ENCODE results near the gene GLB1L3. TPM values are rescaled to one million over a fixed set of nuclear protein-coding genes. Genes with fewer than 3 reads are reported as not detected.

Gene GLB1L3
- total and polyA plus RNA-seq, 3 donors from 2014 or later: 13.2 to 21.3 (median 15.6) TPM

DNA sequence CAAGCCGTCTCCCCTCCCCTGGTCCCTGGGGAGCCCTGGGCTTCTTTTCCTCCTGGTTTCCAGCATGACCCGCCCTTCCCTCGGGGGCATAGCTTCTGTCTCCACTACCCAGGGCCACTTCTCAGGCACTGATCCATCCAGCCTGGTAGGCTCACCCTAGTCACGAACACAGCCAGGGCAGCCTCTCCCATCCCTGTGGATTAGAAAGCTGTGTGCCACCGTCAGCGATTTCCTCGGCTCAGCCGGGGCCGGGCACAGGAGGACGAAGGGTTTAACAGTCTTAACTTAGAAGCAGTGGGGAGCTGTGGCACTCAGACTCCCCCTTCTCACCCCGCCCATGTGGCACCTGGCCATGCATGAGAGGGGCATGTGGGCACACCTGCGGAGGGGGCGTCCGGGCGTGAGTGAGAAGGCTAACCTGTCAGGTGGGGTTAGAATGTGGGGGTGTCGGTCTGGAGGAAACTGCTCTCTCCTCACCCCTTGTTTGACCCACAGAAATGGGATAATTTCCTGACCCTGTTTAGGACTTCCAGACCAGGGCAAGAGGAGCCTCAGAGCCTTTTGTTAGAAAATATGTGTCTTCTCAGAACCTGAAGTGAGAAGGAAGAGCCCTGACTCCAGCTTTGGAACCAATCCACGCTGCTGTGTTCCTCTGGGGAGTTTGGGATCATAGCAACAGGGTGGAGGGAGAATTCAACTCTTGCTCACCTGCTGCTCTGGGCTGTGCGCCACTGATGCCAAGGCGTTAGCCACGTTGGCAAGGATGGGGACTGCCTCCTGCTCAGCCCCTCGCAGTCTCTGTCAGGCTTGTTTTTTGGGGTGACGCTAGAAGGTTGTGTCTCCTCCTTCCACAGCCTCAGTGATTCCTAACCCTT lies 70.2 kb downstream of the GLB1L3 start:
- intact Hi-C loops (cut with DNase I; ENCODE audit: low total_unique reads): no loop called here
- no peaks in the 10 kb centered on the region for H3K27me3 ChIP-seq
- 77 to 87% methylated on average over 20 to 22 of the region's 22 CpGs for WGBS, 2 donors
- H3K9me3 ChIP-seq: no peaks in the 10 kb centered on the region
- H3K4me1 ChIP-seq: peaks cover 4% of the 10 kb centered on the region
- H3K27ac ChIP-seq: no peak overlapping the region
- peak; percentile 20 for DNase-seq
- H3K4me3 ChIP-seq: no peak overlapping the region
- TF ChIP-seq, protein P1, sequence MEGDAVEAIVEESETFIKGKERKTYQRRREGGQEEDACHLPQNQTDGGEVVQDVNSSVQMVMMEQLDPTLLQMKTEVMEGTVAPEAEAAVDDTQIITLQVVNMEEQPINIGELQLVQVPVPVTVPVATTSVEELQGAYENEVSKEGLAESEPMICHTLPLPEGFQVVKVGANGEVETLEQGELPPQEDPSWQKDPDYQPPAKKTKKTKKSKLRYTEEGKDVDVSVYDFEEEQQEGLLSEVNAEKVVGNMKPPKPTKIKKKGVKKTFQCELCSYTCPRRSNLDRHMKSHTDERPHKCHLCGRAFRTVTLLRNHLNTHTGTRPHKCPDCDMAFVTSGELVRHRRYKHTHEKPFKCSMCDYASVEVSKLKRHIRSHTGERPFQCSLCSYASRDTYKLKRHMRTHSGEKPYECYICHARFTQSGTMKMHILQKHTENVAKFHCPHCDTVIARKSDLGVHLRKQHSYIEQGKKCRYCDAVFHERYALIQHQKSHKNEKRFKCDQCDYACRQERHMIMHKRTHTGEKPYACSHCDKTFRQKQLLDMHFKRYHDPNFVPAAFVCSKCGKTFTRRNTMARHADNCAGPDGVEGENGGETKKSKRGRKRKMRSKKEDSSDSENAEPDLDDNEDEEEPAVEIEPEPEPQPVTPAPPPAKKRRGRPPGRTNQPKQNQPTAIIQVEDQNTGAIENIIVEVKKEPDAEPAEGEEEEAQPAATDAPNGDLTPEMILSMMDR (IDR thresholded peaks at IDR 0.05): no peak
- TF ChIP-seq POLR2A (IDR thresholded peaks at IDR 0.05): no peak
- H3K36me3 ChIP-seq (ENCODE audit: low read depth, missing control alignments): no peaks in the 10 kb centered on the region

DNA sequence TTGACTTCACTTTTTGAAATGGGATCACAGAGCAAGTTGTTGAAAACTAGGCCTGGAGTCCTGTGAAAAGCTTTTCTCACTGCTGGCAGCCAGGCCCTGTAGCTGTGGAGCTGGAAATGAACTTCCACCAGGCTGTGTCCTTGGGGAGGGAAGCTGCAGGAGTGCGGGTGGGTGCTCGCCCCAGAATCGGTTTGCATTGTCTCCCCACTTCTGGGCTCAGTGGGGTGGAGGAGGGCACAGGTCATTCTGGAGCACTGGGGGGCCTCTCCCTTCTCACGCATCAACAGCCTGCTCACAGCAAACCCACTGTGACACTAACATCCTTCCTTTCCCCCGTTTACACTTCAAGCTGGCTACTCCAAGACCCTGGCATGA lies 70.8 kb downstream of the GLB1L3 start:
- no peak overlapping the region for H3K27ac ChIP-seq
- DNase-seq: peak; percentile 3
- no peaks in the 10 kb centered on the region for H3K36me3 ChIP-seq (ENCODE audit: low read depth, missing control alignments)
- H3K4me1 ChIP-seq: peaks cover 4% of the 10 kb centered on the region
- no peaks in the 10 kb centered on the region for H3K27me3 ChIP-seq
- TF ChIP-seq POLR2A (IDR thresholded peaks at IDR 0.05): no peak
- TF ChIP-seq, protein P1 (IDR thresholded peaks at IDR 0.05): no peak
- H3K9me3 ChIP-seq: no peaks in the 10 kb centered on the region
- intact Hi-C loops (cut with DNase I; ENCODE audit: low total_unique reads): no loop called here
- H3K4me3 ChIP-seq: no peak overlapping the region
- WGBS, 2 donors: 88 to 90% methylated on average over 2 to 5 of the region's 5 CpGs

DNA sequence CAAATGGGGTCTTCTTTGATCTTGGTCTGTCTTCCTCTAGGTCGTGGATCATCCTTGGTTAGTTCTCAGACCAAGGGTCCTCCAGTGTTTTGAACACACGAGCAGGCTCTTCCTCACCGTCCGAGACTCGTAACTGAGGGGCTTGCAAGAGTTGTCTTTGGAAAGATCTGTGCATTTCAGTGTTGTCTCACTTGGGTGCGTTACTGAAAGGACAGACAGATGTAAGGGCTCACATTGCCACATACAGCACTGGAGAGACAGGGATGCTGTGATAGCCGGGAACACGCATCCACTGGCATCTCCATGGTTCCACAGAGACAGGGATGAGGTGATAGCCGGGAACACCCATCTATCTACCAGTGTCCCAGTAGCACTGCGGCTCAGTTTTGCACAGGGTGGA lies 71.3 kb downstream of the GLB1L3 start:
- peaks cover 4% of the 10 kb centered on the region for H3K4me1 ChIP-seq
- no peaks in the 10 kb centered on the region for H3K27me3 ChIP-seq
- WGBS, 2 donors: 87 to 90% methylated on average over 8 to 10 of the region's 10 CpGs
- H3K36me3 ChIP-seq (ENCODE audit: low read depth, missing control alignments): no peaks in the 10 kb centered on the region
- H3K9me3 ChIP-seq: no peaks in the 10 kb centered on the region
- no peak for TF ChIP-seq POLR2A (IDR thresholded peaks at IDR 0.05)
- TF ChIP-seq, protein P1 (IDR thresholded peaks at IDR 0.05): no peak
- no peak overlapping the region for H3K4me3 ChIP-seq
- intact Hi-C loops (cut with DNase I; ENCODE audit: low total_unique reads): no loop called here
- peak; percentile 6 for DNase-seq
- no peak overlapping the region for H3K27ac ChIP-seq

DNA sequence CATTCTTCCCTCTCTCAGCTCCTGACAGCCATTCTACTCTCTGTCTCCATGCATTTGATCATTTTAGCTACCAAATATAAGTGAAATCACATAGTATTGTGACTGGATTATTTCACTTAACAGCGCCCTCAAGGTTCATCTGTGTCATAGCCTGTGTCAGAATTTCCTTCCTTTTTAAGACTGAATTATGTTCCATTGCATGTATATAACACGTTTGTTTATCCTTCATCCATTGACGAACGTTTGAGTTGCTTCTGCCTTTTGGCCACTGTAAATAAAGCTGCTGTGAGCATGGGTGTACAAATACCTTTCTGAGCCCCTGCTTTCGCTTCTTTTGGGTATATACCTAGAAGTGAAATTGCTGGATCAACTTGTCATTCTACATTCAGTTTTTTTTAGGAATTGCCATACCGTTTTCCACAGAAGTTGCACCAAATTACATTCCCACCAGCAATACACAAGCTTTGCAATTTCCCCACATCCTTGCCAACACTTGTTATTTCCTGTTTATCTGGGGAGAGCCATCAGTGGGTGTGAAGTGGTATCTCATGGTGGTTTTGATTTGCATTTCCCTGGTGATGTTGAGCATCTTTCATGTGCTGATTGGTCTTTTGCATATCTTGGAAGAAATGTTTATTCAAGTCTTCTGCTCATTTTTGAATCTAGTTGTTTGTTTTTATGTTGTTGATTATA lies 73.1 kb downstream of the GLB1L3 start:
- H3K27me3 ChIP-seq: no peaks in the 10 kb centered on the region
- 80% methylated on average over 6 of the region's 6 CpGs for WGBS, 2 donors

More for the DNA sequence above, 73.1 kb downstream of the GLB1L3 start:
- H3K4me1 ChIP-seq: peaks cover 4% of the 10 kb centered on the region
- intact Hi-C loops (cut with DNase I; ENCODE audit: low total_unique reads): no loop called here
- no peak overlapping the region for H3K4me3 ChIP-seq
- no peak overlapping the region for H3K27ac ChIP-seq
- no peaks in the 10 kb centered on the region for H3K36me3 ChIP-seq (ENCODE audit: low read depth, missing control alignments)
- TF ChIP-seq, protein P1 (IDR thresholded peaks at IDR 0.05): no peak
- TF ChIP-seq POLR2A (IDR thresholded peaks at IDR 0.05): no peak
- no peak for DNase-seq
- no peaks in the 10 kb centered on the region for H3K9me3 ChIP-seq
